HepG2 (cell line): ENCODE data around the gene C16orf78. TPM values are rescaled to one million over a fixed set of nuclear protein-coding genes. Genes with fewer than 3 reads are reported as not detected.

ENCODE experiments used
- ATAC-seq: fragments of 200-7000 bp; cut with Tn5 transposase; 3 replicates; pipeline ENCODE4 v1.9.1; 2020; ENCODE audit warnings: mild to moderate bottlenecking, moderate library complexity
- BruUV-seq: library from RNA; stranded (reverse); fragments of 400-500 nt; replicated peaks from 2 replicates; lab custom pipeline; 2021; lab: Mats Ljungman, UMichigan
- CTCF ChIA-PET: fragments of 300-600 bp; formaldehyde crosslinking; extraction: SDS; loops from one replicate; lab custom pipeline; 2021; ENCODE audit warnings: low total read pairs, inconsistent platforms, low intra/inter-chr PET ratio; lab: Yijun Ruan, JAX
- POLR2A ChIA-PET: fragments of 350-600 bp; sonication (Branson Sonifier 250); formaldehyde crosslinking; loops from one replicate; lab custom pipeline; 2020; ENCODE audit warnings: antibody characterized with exemption, inconsistent platforms; lab: Yijun Ruan, JAX
- DNase-seq: peaks from one replicate; pipeline ENCODE4 v3.0.0-alpha.2; 2015; ENCODE audit warnings: low spot score
- FAIRE-seq: peaks from 3 replicates; lab custom pipeline; 2011; peaks lifted over from hg19 to GRCh38; lab: Jason Lieb, UNC
- H2AFZ ChIP-seq: one replicate; pipeline ENCODE4 v1.6.1; 2011; ENCODE audit warnings: low read length, inconsistent platforms
- H3K27ac ChIP-seq: fragments of 300-600 bp; 3 replicates; pipeline ENCODE4 v1.8.0; 2011; ENCODE audit warnings: mixed run types, mild to moderate bottlenecking, mixed read lengths, low read length, inconsistent platforms; ENCODE audit not compliant: insufficient read depth; ENCODE audit errors: extremely low read length
- H3K27me3 ChIP-seq, 2 experiments: fragments of 200-600 bp in 1 of 2; 2 replicates in 1 of 2; 3 replicates in 1 of 2; pipeline versions ENCODE4 v1.6.0 to v1.8.0; 2011; ENCODE audit warnings: low read length in 2 of 2, mild to moderate bottlenecking in 2 of 2, moderate library complexity in 2 of 2, inconsistent platforms in 1 of 2; ENCODE audit not compliant: insufficient read depth in 2 of 2, control insufficient read depth in 1 of 2
- H3K36me3 ChIP-seq, 2 experiments: fragments of 200-600 bp in 1 of 2; replicated peaks in 1 of 2; 2 replicates in 1 of 2; 3 replicates in 1 of 2; pipeline versions ENCODE4 v1.5.1 to v1.8.0; 2011; ENCODE audit warnings: low read length in 2 of 2, inconsistent platforms in 1 of 2; ENCODE audit not compliant: insufficient read depth in 2 of 2, control insufficient read depth in 1 of 2
- H3K4me1 ChIP-seq: 2 replicates; pipeline ENCODE4 v1.5.1; 2012; ENCODE audit warnings: low read length, inconsistent platforms; ENCODE audit not compliant: insufficient read depth
- H3K4me2 ChIP-seq: 2 replicates; pipeline ENCODE4 v1.6.0; 2011; ENCODE audit warnings: low read depth, low read length, inconsistent platforms
- H3K4me3 ChIP-seq, 3 experiments: fragments of 200-600 bp in 1 of 3; sonication (generic), shearing (Covaris generic) in 1 of 3; replicated peaks in 1 of 3; 2 replicates each; pipeline ENCODE4 v1.5.1; 2011 to 2016; ENCODE audit warnings: low read length in 3 of 3, inconsistent platforms in 2 of 3, low read depth in 2 of 3, mild to moderate bottlenecking in 2 of 3, control low read depth in 1 of 3, mixed read lengths in 1 of 3; ENCODE audit not compliant: insufficient read depth in 1 of 3
- H3K79me2 ChIP-seq: one replicate; pipeline ENCODE4 v1.6.1; 2011; ENCODE audit warnings: low read length, inconsistent platforms; ENCODE audit not compliant: insufficient read depth
- H3K9ac ChIP-seq: 2 replicates; pipeline ENCODE4 v1.6.0; 2011; ENCODE audit warnings: mild to moderate bottlenecking, low read depth, low read length, inconsistent platforms; ENCODE audit not compliant: insufficient read depth
- H3K9me3 ChIP-seq: 2 replicates; pipeline ENCODE4 v1.5.1; 2012; ENCODE audit warnings: mild to moderate bottlenecking, low read length
- H4K20me1 ChIP-seq: 2 replicates; pipeline ENCODE4 v1.6.0; 2011; ENCODE audit warnings: inconsistent platforms, mild to moderate bottlenecking, low read length, moderate library complexity; ENCODE audit not compliant: insufficient read depth
- ARHGAP35 ChIP-seq: sonication (generic); formaldehyde crosslinking; IDR thresholded peaks from 2 replicates; pipeline ENCODE4 v1.9.0; 2022; ENCODE audit warnings: mild to moderate bottlenecking, inconsistent platforms, moderate library complexity, missing genetic modification reagents, borderline replicate concordance
- RFXANK ChIP-seq: IDR thresholded peaks from 2 replicates; pipeline ENCODE4 v1.6.1; 2016
- YEATS2 ChIP-seq: sonication (generic); formaldehyde crosslinking; IDR thresholded peaks from 2 replicates; pipeline ENCODE4 v1.4.0; 2020; ENCODE audit warnings: missing genetic modification reagents, borderline replicate concordance
- ZBTB34 ChIP-seq: sonication (generic); formaldehyde crosslinking; IDR thresholded peaks from 2 replicates; pipeline ENCODE4 v1.8.0; 2022; ENCODE audit warnings: mild to moderate bottlenecking, missing genetic modification reagents
- ZBTB38 ChIP-seq: sonication (generic); formaldehyde crosslinking; IDR thresholded peaks from 2 replicates; pipeline ENCODE4 v1.5.1; 2020; ENCODE audit warnings: mild to moderate bottlenecking, missing genetic modification reagents
- ZBTB49 ChIP-seq: sonication (generic); formaldehyde crosslinking; IDR thresholded peaks from 2 replicates; pipeline ENCODE4 v1.4.0; 2020; ENCODE audit warnings: missing genetic modification reagents, borderline replicate concordance
- ZFYVE20 ChIP-seq: sonication (generic); formaldehyde crosslinking; IDR thresholded peaks from 2 replicates; pipeline ENCODE4 v1.8.0; 2023; ENCODE audit warnings: low read depth, mild to moderate bottlenecking, moderate library complexity, missing genetic modification reagents, borderline replicate concordance
- ZNF180 ChIP-seq: sonication (generic); formaldehyde crosslinking; IDR thresholded peaks from 2 replicates; pipeline ENCODE4 v1.4.0; 2020; ENCODE audit warnings: low read depth, missing genetic modification reagents, borderline replicate concordance
- ZNF253 ChIP-seq: sonication (generic); formaldehyde crosslinking; IDR thresholded peaks from 2 replicates; pipeline ENCODE4 v1.8.0; 2022; ENCODE audit warnings: mild to moderate bottlenecking, missing genetic modification reagents, borderline replicate concordance
- ZNF564 ChIP-seq: sonication (generic); formaldehyde crosslinking; IDR thresholded peaks from 2 replicates; pipeline ENCODE4 v1.8.1; 2023; ENCODE audit warnings: mild to moderate bottlenecking, missing genetic modification reagents
- ZNF646 ChIP-seq: sonication (generic); formaldehyde crosslinking; IDR thresholded peaks from 2 replicates; pipeline ENCODE4 v1.9.0; 2021; ENCODE audit warnings: mild to moderate bottlenecking, missing genetic modification reagents
- WGBS: methylation state at CpG from one replicate; pipeline ENCODE4 v1.1.6; 2017; ENCODE audit warnings: low lambda C conversion rate; 5-methylcytosine and 5-hydroxymethylcytosine counted together
- in situ Hi-C: cut with HindIII; loops from 2 replicates; pipeline ENCODE4 v1.10.0; 2017; ENCODE audit warnings: low pct_unique_long_range_greater_than_20kb; ENCODE audit not compliant: extremely low pct_ligation_motif_present
- intact Hi-C: fragments of 100-400 bp; cut with micrococcal nuclease; formaldehyde crosslinking; loops from one replicate; pipeline ENCODE4 v1.10.0; 2022; ENCODE audit not compliant: unreplicated experiment
- polyA plus RNA-seq, 8 experiments: library from polyadenylated mRNA; depleted of rRNA in 3 of 8; stranded (reverse) in 7 of 8; unstranded in 1 of 8; fragments of >200 nt; fragmentation: Illumina TruSeq in 4 of 8; extraction: Trizol in 4 of 8; gene quantifications; 2 replicates each; pipeline versions ENCODE4 v1.2.1 to v1.2.3, GENCODE V29; 2011 to 2016; ENCODE audit warnings: low read depth in 4 of 8, missing spikeins in 1 of 8, mixed read lengths in 1 of 8; ENCODE audit not compliant: insufficient read depth in 1 of 8
- total RNA-seq, 5 experiments: library from RNA; depleted of rRNA; stranded (reverse); fragments of >200 nt; fragmentation: Illumina TruSeq; extraction: Trizol; gene quantifications; 2 replicates each; pipeline ENCODE4 v1.2.3, GENCODE V29; 2016; ENCODE audit warnings: low read depth in 1 of 5

C16orf78 gene
- total and polyA plus RNA-seq, 2 of the 13 experiments (the other 11 are each of a cell fraction or from before 2014, with no cell fraction given): not detected

- no peak for ATAC-seq
- POLR2A ChIA-PET: no interaction called here
- intact Hi-C loops: no loop called here
- TF ChIP-seq ZBTB49 (CRISPR knock-in tag) (no peak), ZNF646 (CRISPR knock-in tag) (no peak), RFXANK (no peak), ARHGAP35 (CRISPR knock-in tag) (no peak), ZFYVE20 (CRISPR knock-in tag) (no peak), ZNF564 (CRISPR knock-in tag) (no peak), ZBTB34 (CRISPR knock-in tag) (no peak), ZBTB38 (CRISPR knock-in tag) (no peak), YEATS2 (CRISPR knock-in tag) (no peak), ZNF180 (CRISPR knock-in tag) (no peak), ZNF253 (CRISPR knock-in tag) (no peak)
Measured at GRCh38 chr16:49440156-49441065, 66.8 kb downstream of the C16orf78 start.

More at GRCh38 chr16:49440156-49441065, 66.8 kb downstream of the C16orf78 start:
- Histone ChIP-seq H3K4me1 (no peaks in the 10 kb centered on the region), H3K9ac (no peak overlapping the region), H4K20me1 (no peaks in the 10 kb centered on the region), H3K9me3 (no peaks in the 10 kb centered on the region), H3K79me2 (no peaks in the 10 kb centered on the region), H3K4me3 (no peak overlapping the region), H3K27ac (no peak overlapping the region), H3K36me3 (no peaks in the 10 kb centered on the region), H3K4me2 (no peak overlapping the region), H3K27me3 (peaks cover 0 to 34% of the 10 kb centered on the region in 2 experiments; a peak in 3 of 5 replicates), H2AFZ (no peak overlapping the region)
- WGBS: 22% methylated on average over 20 of the region's 20 CpGs
- BruUV-seq: no TSS peak
- FAIRE-seq (no peak), DNase-seq (no peak)
- in situ Hi-C loops: no loop called here
- CTCF ChIA-PET: no interaction called here
